Sigmoid colon (tissue), 7 donors: ENCODE data around the gene NOL6. TPM values are rescaled to one million over a fixed set of nuclear protein-coding genes. Genes with fewer than 3 reads are reported as not detected.

Source experiments
- DNase-seq: peaks from one replicate; pipeline ENCODE4 v3.0.0-alpha.2; 2019
- H3K27ac ChIP-seq, 4 donors: fragments of 200-600 bp; sonication (generic); one replicate each; pipeline ENCODE4 v1.5.1; 2016 to 2019; ENCODE audit warnings: mild to moderate bottlenecking in 1 of 4
- H3K27me3 ChIP-seq, 3 donors: fragments of 200-600 bp; sonication (generic); one replicate each; pipeline ENCODE4 v1.5.1; 2019; ENCODE audit warnings: mild to moderate bottlenecking in 1 of 3
- H3K36me3 ChIP-seq, 4 donors: fragments of 200-600 bp; sonication (generic); one replicate each; pipeline ENCODE4 v1.5.1; 2016 to 2019
- H3K4me1 ChIP-seq, 4 donors: fragments of 200-600 bp; sonication (generic); one replicate each; pipeline ENCODE4 v1.5.1; 2017 to 2019
- H3K4me3 ChIP-seq, 4 donors: fragments of 200-600 bp; sonication (generic); one replicate each; pipeline ENCODE4 v1.5.1; 2017 to 2019; ENCODE audit warnings: mild to moderate bottlenecking in 2 of 4, moderate library complexity in 1 of 4
- H3K9me3 ChIP-seq, 4 donors: fragments of 200-600 bp in 3 of 4; sonication (generic) in 3 of 4; one replicate each; pipeline versions ENCODE4 v1.5.1 to v1.6.1; 2013 to 2019
- EP300 ChIP-seq, 4 donors: sonication (generic); formaldehyde crosslinking; IDR thresholded peaks; one replicate each; pipeline ENCODE4 v1.6.1; 2017; ENCODE audit warnings: antibody characterized with exemption in 4 of 4
- POLR2A ChIP-seq, 2 donors: fragments of 450-650 bp; IDR thresholded peaks; one replicate each; pipeline ENCODE4 v1.6.1; 2016; ENCODE audit warnings: antibody characterized with exemption in 2 of 2, mild to moderate bottlenecking in 2 of 2, moderate library complexity in 2 of 2
- POLR2AphosphoS5 ChIP-seq, 4 donors: sonication (generic); formaldehyde crosslinking; IDR thresholded peaks; one replicate each; pipeline ENCODE4 v1.6.1; 2017; ENCODE audit warnings: antibody characterized with exemption in 4 of 4
- WGBS, 2 donors: extraction: QIAGEN DNeasy Blood & Tissue Kit; methylation state at CpG; one replicate each; pipeline ENCODE4 v1.1.7; 2013; 5-methylcytosine and 5-hydroxymethylcytosine counted together
- intact Hi-C: fragments of 100-400 bp; cut with DNase I; formaldehyde crosslinking; loops from one replicate; pipeline ENCODE4 v1.15.1; 2023
- polyA plus RNA-seq, 3 donors: library from polyadenylated mRNA; stranded (reverse); fragments of 200-250 nt; gene quantifications; one replicate each; pipeline ENCODE4 v1.2.3, GENCODE V29; 2013
- total RNA-seq, 4 donors: library from RNA; depleted of rRNA; stranded (reverse); fragments of >200 nt; gene quantifications; one replicate each; pipeline ENCODE4 v1.1.0, GENCODE V29; 2016
- TF ChIP-seq, protein P1 (sequence below), 4 experiments: fragments of 450-650 bp in 3 of 4; fragments of 200-600 bp in 1 of 4; IDR thresholded peaks; one replicate each; pipeline ENCODE4 v1.5.1; 2016 to 2019; ENCODE audit warnings: antibody characterized with exemption in 4 of 4, mild to moderate bottlenecking in 3 of 4, moderate library complexity in 2 of 4
- donor health status: healthy with polysubstance abuse.
- donor health status: Bipolar disorder and iron deficiency.
- donor health status: healthy.

The NOL6 gene
- total and polyA plus RNA-seq, 7 donors = 5.5 to 23.6 (median 9.9) TPM

- TF ChIP-seq, protein P1, sequence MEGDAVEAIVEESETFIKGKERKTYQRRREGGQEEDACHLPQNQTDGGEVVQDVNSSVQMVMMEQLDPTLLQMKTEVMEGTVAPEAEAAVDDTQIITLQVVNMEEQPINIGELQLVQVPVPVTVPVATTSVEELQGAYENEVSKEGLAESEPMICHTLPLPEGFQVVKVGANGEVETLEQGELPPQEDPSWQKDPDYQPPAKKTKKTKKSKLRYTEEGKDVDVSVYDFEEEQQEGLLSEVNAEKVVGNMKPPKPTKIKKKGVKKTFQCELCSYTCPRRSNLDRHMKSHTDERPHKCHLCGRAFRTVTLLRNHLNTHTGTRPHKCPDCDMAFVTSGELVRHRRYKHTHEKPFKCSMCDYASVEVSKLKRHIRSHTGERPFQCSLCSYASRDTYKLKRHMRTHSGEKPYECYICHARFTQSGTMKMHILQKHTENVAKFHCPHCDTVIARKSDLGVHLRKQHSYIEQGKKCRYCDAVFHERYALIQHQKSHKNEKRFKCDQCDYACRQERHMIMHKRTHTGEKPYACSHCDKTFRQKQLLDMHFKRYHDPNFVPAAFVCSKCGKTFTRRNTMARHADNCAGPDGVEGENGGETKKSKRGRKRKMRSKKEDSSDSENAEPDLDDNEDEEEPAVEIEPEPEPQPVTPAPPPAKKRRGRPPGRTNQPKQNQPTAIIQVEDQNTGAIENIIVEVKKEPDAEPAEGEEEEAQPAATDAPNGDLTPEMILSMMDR (IDR thresholded peaks at IDR 0.05) = no peak
- TF ChIP-seq POLR2AphosphoS5 (IDR thresholded peaks at IDR 0.05) = no peak
- TF ChIP-seq EP300 (IDR thresholded peaks at IDR 0.05) = no peak
- TF ChIP-seq POLR2A (IDR thresholded peaks at IDR 0.05) = no peak
- no peaks in the 10 kb centered on the region for H3K27me3 ChIP-seq
- no peak overlapping the region for H3K27ac ChIP-seq
- H3K36me3 ChIP-seq = no peaks in the 10 kb centered on the region
- 84 to 89% methylated on average over 10 of the region's 10 CpGs for WGBS, 2 donors
- intact Hi-C loops = no loop called here
- no peak for DNase-seq
- H3K4me3 ChIP-seq = no peak overlapping the region
- H3K4me1 ChIP-seq = peaks cover 0 to 15% (median 14%) of the 10 kb centered on the region in 4 donors
- no peaks in the 10 kb centered on the region for H3K9me3 ChIP-seq
These were observed 30.1 kb downstream of the NOL6 start for GRCh38 chr9:33443464-33444154.

- Histone ChIP-seq H3K27me3 (no peaks in the 10 kb centered on the region), H3K9me3 (no peaks in the 10 kb centered on the region), H3K4me3 (no peak overlapping the region), H3K4me1 (peaks cover 0 to 15% (median 14%) of the 10 kb centered on the region in 4 donors), H3K27ac (no peak overlapping the region), H3K36me3 (no peaks in the 10 kb centered on the region)
- TF ChIP-seq POLR2A (IDR thresholded peaks at IDR 0.05) = no peak
- no peak for TF ChIP-seq POLR2AphosphoS5 (IDR thresholded peaks at IDR 0.05)
- TF ChIP-seq EP300 (IDR thresholded peaks at IDR 0.05) = no peak
- TF ChIP-seq, protein P1 (IDR thresholded peaks at IDR 0.05) = no peak
- 89 to 91% methylated on average over 9 of the region's 9 CpGs for WGBS, 2 donors
- intact Hi-C loops = no loop called here
- no peak for DNase-seq
These were observed 30.7 kb downstream of the NOL6 start for GRCh38 chr9:33443047-33443446.

GRCh38 chr9:33442125-33442524, 31.6 kb downstream of the NOL6 start:
- no peaks in the 10 kb centered on the region for H3K9me3 ChIP-seq

DNA sequence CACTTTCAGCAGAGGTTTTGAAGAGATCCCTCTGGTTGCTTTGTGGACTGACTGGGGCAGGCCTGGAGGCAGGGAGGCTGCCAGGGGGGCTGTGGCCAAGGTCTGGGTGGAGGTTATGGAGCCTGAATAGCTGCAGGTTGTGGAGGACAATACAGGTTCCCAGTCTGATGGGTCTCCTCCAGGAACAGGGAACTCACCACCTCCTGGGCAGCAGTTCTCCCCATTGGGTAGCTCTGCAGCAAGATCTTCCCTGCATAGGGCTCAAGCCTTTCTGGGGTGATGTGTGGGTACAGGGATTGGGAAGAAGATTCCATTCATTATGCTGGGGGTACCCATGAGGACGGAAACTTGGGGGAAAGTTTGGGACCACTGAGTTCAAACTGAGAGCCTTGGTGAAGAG, 33.1 kb downstream of the NOL6 start:
- Histone ChIP-seq H3K27me3 (peaks cover 0 to 5% (median 0%) of the 10 kb centered on the region in 3 donors), H3K4me3 (no peak overlapping the region), H3K27ac (no peak overlapping the region), H3K4me1 (no peaks in the 10 kb centered on the region), H3K9me3 (no peaks in the 10 kb centered on the region), H3K36me3 (no peaks in the 10 kb centered on the region)
- DNase-seq = no peak
- intact Hi-C loops = no loop called here
- WGBS, 2 donors = 94 to 98% methylated on average over 1 of the region's 1 CpG
- TF ChIP-seq, protein P1 (IDR thresholded peaks at IDR 0.05) = no peak
- TF ChIP-seq POLR2A (IDR thresholded peaks at IDR 0.05) (no peak), POLR2AphosphoS5 (IDR thresholded peaks at IDR 0.05) (no peak), EP300 (IDR thresholded peaks at IDR 0.05) (no peak)

More at GRCh38 chr9:33442125-33442524, 31.6 kb downstream of the NOL6 start:
- intact Hi-C loops = no loop called here
- Histone ChIP-seq H3K4me1 (peaks cover 0 to 7% (median 6%) of the 10 kb centered on the region in 4 donors), H3K4me3 (no peak overlapping the region), H3K36me3 (no peaks in the 10 kb centered on the region), H3K27me3 (no peaks in the 10 kb centered on the region), H3K27ac (no peak overlapping the region)
- TF ChIP-seq POLR2AphosphoS5 (IDR thresholded peaks at IDR 0.05) (no peak), POLR2A (IDR thresholded peaks at IDR 0.05) (no peak), EP300 (IDR thresholded peaks at IDR 0.05) (no peak)
- TF ChIP-seq, protein P1 (IDR thresholded peaks at IDR 0.05) = no peak
- WGBS, 2 donors = 89 to 93% methylated on average over 15 of the region's 15 CpGs
- no peak for DNase-seq
